GM06990 (cell line): ENCODE measurements around the gene UBA6.
A peak's percentile ranks its signal among the peaks of the same experiment; 100 is the strongest.

Source experiments
- DNase-seq: peaks from one replicate; pipeline ENCODE4 v3.0.0-alpha.2; 2011; ENCODE audit not compliant: insufficient read length; ENCODE audit errors: extremely low read depth
- H3K27me3 ChIP-seq: replicated peaks from 2 replicates; pipeline ENCODE4 v1.6.0; 2011; ENCODE audit warnings: low read length; ENCODE audit not compliant: control insufficient read depth, insufficient read depth
- H3K36me3 ChIP-seq: 2 replicates; pipeline ENCODE4 v1.5.1; 2011; ENCODE audit warnings: low read length; ENCODE audit not compliant: control insufficient read depth, insufficient read depth
- H3K4me3 ChIP-seq: replicated peaks from 2 replicates; pipeline ENCODE4 v1.5.1; 2011; ENCODE audit warnings: low read depth, mild to moderate bottlenecking, control low read depth, low read length
- CTCF ChIP-seq: IDR thresholded peaks from 2 replicates; pipeline ENCODE4 v1.5.1; 2011; ENCODE audit warnings: low read length, control low read depth, mild to moderate bottlenecking, inconsistent platforms; ENCODE audit not compliant: insufficient read depth, poor library complexity, severe bottlenecking

The UBA6 gene

GRCh38 chr4:67581913-67582312, 119.0 kb downstream of the UBA6 start:
- Histone ChIP-seq H3K36me3 (no peaks in the 10 kb centered on the region; the same call in 1 of the 2 replicates), H3K4me3 (no peak overlapping the region), H3K27me3 (no peaks in the 10 kb centered on the region)
- no peak for DNase-seq
- TF ChIP-seq CTCF: no peak

- DNase-seq: no peak
- no peaks in the 10 kb centered on the region; the same call in 1 of the 2 replicates for H3K36me3 ChIP-seq
- H3K27me3 ChIP-seq: no peaks in the 10 kb centered on the region
- H3K4me3 ChIP-seq: peak overlapping the region; percentile 31; the same call in 1 of the 2 replicates
- TF ChIP-seq CTCF: no peak
These were observed 119.6 kb downstream of the UBA6 start for GRCh38 chr4:67581208-67581857.

GRCh38 chr4:67580577-67580976, 120.4 kb downstream of the UBA6 start:
- TF ChIP-seq CTCF: no peak
- Histone ChIP-seq H3K27me3 (no peaks in the 10 kb centered on the region), H3K36me3 (no peaks in the 10 kb centered on the region; the same call in 1 of the 2 replicates), H3K4me3 (no peak overlapping the region)
- DNase-seq: peak; percentile 29

GRCh38 chr4:67576538-67576937, 124.4 kb downstream of the UBA6 start:
- Histone ChIP-seq H3K4me3 (no peak overlapping the region), H3K27me3 (no peaks in the 10 kb centered on the region), H3K36me3 (no peaks in the 10 kb centered on the region; the same call in 1 of the 2 replicates)
- DNase-seq: peak; percentile 64
- no peak for TF ChIP-seq CTCF

GRCh38 chr4:67576059-67576466, 124.9 kb downstream of the UBA6 start:
- no peak for TF ChIP-seq CTCF
- DNase-seq: no peak
- Histone ChIP-seq H3K4me3 (peak overlapping the region; percentile 49), H3K27me3 (no peaks in the 10 kb centered on the region), H3K36me3 (no peaks in the 10 kb centered on the region; the same call in 1 of the 2 replicates)
